ENCODE data around the gene CNEP1R1. TPM values are rescaled to one million over a fixed set of nuclear protein-coding genes. Genes with fewer than 3 reads are reported as not detected.

Gene CNEP1R1
- total and polyA plus RNA-seq, 2 of the 8 experiments (the other 6 are each of a cell fraction or from before 2014, with no cell fraction given) = 10.6 to 13.6 TPM

DNA sequence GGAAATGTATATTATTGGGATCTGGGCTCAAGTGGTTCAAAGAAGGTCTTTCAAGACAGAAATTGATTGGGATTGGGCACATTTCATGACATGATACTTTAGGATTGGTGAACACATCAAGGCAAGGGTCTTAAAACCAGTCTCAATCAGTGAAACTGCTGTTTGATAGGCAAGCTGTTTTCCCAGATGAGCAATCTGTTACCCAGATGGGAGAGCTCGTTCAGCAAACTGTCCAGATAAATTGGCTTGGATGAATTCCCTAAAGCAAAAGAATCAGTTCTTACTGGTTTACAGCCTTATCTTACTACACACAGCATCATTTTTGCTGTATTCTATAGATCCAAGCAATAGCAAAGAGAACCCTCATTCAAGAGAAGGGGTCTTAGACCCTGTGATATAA is 31.0 kb upstream of the CNEP1R1 start:
- FAIRE-seq = no peak
- no peak overlapping the region for H3K4ac ChIP-seq (replicated peaks; ENCODE audit: insufficient read length, low read depth, low read length)
- H2BK12ac ChIP-seq (ENCODE audit: low read depth, low read length) = no peak overlapping the region
- no peak overlapping the region for H3K4me3 ChIP-seq (ENCODE audit: extremely low read depth in 1 of 4, insufficient read depth in 2 of 4, low read depth in 3 of 4, low read length in 4 of 4)
- no peak overlapping the region for H2AFZ ChIP-seq (ENCODE audit: low read length)
- H3K79me1 ChIP-seq (ENCODE audit: low read depth, low read length) = no peaks in the 10 kb centered on the region
- H3K27ac ChIP-seq (ENCODE audit: low read depth, low read length) = no peak overlapping the region
- no peak overlapping the region for H2BK20ac ChIP-seq (ENCODE audit: low read length)
- WGBS, 2 experiments (ENCODE audit: extremely low coverage in 1 of 2, insufficient coverage in 1 of 2, insufficient read length in 1 of 2, insufficient replicate concordance in 2 of 2, low coverage in 1 of 2, low lambda C conversion rate in 2 of 2, missing lambda C conversion rate in 1 of 2) = 93% methylated on average over 1 of the region's 1 CpG; no CpG with 5 or more reads in 1 of the 2 experiments
- H2BK15ac ChIP-seq (ENCODE audit: low read length) = no peak overlapping the region
- no peaks in the 10 kb centered on the region for H4K20me1 ChIP-seq (replicated peaks in 1 of 2; ENCODE audit: control insufficient read depth in 1 of 2, insufficient read depth in 2 of 2, low read length in 2 of 2)
- H3K56ac ChIP-seq (replicated peaks; ENCODE audit: insufficient read length, low read depth, low read length) = no peak overlapping the region
- no peak for DNase-seq (ENCODE audit: low read depth in 1 of 2, low spot score in 2 of 2)
- H3K9ac ChIP-seq (replicated peaks in 1 of 4; ENCODE audit: extremely low read depth in 1 of 4, low read depth in 3 of 4, low read length in 3 of 4) = no peak overlapping the region
- H2AK5ac ChIP-seq (ENCODE audit: low read depth, low read length) = no peak overlapping the region
- no peak overlapping the region for H3K14ac ChIP-seq (ENCODE audit: insufficient read length)
- H3K23me2 ChIP-seq (ENCODE audit: low read depth, low read length) = no peaks in the 10 kb centered on the region
- H3K23ac ChIP-seq (ENCODE audit: insufficient read length) = no peak overlapping the region
- no peaks in the 10 kb centered on the region for H3K79me2 ChIP-seq (ENCODE audit: control insufficient read depth in 1 of 2, insufficient read depth in 2 of 2, low read length in 2 of 2)
- no peaks in the 10 kb centered on the region for H3K36me3 ChIP-seq (ENCODE audit: control insufficient read depth in 2 of 4, insufficient read depth in 4 of 4, low read length in 3 of 4)
- H3K27me3 ChIP-seq (replicated peaks in 1 of 4; ENCODE audit: control insufficient read depth in 3 of 4, extremely low read depth in 1 of 4, insufficient read depth in 3 of 4, low read length in 3 of 4) = no peaks in the 10 kb centered on the region
- no peak overlapping the region for H4K8ac ChIP-seq (ENCODE audit: extremely low read depth, insufficient read depth, low read length)
- H4K5ac ChIP-seq (ENCODE audit: insufficient read length, low read depth, low read length) = no peak overlapping the region
- no peak overlapping the region for H3K18ac ChIP-seq (ENCODE audit: extremely low read depth, low read length)
- CTCF ChIA-PET (ENCODE audit: partially characterized antibody) = interaction anchor here (1.9 to 3.2 kb wide), 2 partner anchors 36 to 40 kb away, joined by 4 to 12 read pairs; no protein-coding TSS in a partner anchor
- no peaks in the 10 kb centered on the region for H3K9me3 ChIP-seq (ENCODE audit: insufficient read depth in 2 of 2, low read depth in 1 of 2, low read length in 1 of 2)
- H2BK5ac ChIP-seq (ENCODE audit: low read depth, low read length) = no peak overlapping the region
- no peak overlapping the region for H4K91ac ChIP-seq (replicated peaks; ENCODE audit: insufficient read length, low read length)
- H3K4me1 ChIP-seq (replicated peaks in 1 of 4; ENCODE audit: control insufficient read depth in 3 of 4, insufficient read depth in 4 of 4, low read length in 3 of 4) = no peaks in the 10 kb centered on the region
- POLR2A ChIA-PET (ENCODE audit: partially characterized antibody) = no interaction called here
- no peak overlapping the region for H2BK120ac ChIP-seq (replicated peaks; ENCODE audit: low read depth, low read length)
- H3K4me2 ChIP-seq (ENCODE audit: insufficient read depth in 1 of 2, low read depth in 2 of 2, low read length in 2 of 2) = no peak overlapping the region
- TF ChIP-seq TCF12 (IDR thresholded peaks at IDR 0.05; ENCODE audit: low read depth, low read length) (no peak), NRF1 (IDR thresholded peaks at IDR 0.05; ENCODE audit: low read depth, low read length) (no peak), BCL11A (IDR thresholded peaks at IDR 0.05; ENCODE audit: low read depth in 2 of 2, low read length in 2 of 2) (no peak), HDAC6 (IDR thresholded peaks at IDR 0.05; ENCODE audit: low read depth, low read length) (no peak), BRCA1 (IDR thresholded peaks at IDR 0.05; ENCODE audit: low read depth, low read length) (no peak), TEAD4 (IDR thresholded peaks at IDR 0.05; ENCODE audit: low read depth, low read length) (no peak), SAP30 (IDR thresholded peaks at IDR 0.05; ENCODE audit: insufficient read depth, insufficient replicate concordance, low read length) (no peak), SIRT6 (IDR thresholded peaks at IDR 0.05; ENCODE audit: low read length) (no peak), TBP (IDR thresholded peaks at IDR 0.05; ENCODE audit: low read depth, low read length) (no peak), RAD21 (IDR thresholded peaks at IDR 0.05 in 1 of 2, conservative IDR thresholded peaks at IDR 0.05 in 1 of 2; ENCODE audit: low read depth in 2 of 2, low read length in 2 of 2) (no peak), ASH2L (IDR thresholded peaks at IDR 0.05; ENCODE audit: low read length) (no peak)
- TF ChIP-seq, protein P1, sequence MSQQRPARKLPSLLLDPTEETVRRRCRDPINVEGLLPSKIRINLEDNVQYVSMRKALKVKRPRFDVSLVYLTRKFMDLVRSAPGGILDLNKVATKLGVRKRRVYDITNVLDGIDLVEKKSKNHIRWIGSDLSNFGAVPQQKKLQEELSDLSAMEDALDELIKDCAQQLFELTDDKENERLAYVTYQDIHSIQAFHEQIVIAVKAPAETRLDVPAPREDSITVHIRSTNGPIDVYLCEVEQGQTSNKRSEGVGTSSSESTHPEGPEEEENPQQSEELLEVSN (IDR thresholded peaks at IDR 0.05) = no peak
- TF ChIP-seq, protein P2, sequence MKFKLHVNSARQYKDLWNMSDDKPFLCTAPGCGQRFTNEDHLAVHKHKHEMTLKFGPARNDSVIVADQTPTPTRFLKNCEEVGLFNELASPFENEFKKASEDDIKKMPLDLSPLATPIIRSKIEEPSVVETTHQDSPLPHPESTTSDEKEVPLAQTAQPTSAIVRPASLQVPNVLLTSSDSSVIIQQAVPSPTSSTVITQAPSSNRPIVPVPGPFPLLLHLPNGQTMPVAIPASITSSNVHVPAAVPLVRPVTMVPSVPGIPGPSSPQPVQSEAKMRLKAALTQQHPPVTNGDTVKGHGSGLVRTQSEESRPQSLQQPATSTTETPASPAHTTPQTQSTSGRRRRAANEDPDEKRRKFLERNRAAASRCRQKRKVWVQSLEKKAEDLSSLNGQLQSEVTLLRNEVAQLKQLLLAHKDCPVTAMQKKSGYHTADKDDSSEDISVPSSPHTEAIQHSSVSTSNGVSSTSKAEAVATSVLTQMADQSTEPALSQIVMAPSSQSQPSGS (IDR thresholded peaks at IDR 0.05; ENCODE audit: low read length) = no peak
